Measurements from ENCODE around the gene FIBP. TPM values are rescaled to one million over a fixed set of nuclear protein-coding genes. Genes with fewer than 3 reads are reported as not detected.

Gene FIBP
- total and polyA plus RNA-seq, 2 of the 8 experiments (the other 6 are each of a cell fraction or from before 2014, with no cell fraction given): 74.3 to 173 TPM

DNA sequence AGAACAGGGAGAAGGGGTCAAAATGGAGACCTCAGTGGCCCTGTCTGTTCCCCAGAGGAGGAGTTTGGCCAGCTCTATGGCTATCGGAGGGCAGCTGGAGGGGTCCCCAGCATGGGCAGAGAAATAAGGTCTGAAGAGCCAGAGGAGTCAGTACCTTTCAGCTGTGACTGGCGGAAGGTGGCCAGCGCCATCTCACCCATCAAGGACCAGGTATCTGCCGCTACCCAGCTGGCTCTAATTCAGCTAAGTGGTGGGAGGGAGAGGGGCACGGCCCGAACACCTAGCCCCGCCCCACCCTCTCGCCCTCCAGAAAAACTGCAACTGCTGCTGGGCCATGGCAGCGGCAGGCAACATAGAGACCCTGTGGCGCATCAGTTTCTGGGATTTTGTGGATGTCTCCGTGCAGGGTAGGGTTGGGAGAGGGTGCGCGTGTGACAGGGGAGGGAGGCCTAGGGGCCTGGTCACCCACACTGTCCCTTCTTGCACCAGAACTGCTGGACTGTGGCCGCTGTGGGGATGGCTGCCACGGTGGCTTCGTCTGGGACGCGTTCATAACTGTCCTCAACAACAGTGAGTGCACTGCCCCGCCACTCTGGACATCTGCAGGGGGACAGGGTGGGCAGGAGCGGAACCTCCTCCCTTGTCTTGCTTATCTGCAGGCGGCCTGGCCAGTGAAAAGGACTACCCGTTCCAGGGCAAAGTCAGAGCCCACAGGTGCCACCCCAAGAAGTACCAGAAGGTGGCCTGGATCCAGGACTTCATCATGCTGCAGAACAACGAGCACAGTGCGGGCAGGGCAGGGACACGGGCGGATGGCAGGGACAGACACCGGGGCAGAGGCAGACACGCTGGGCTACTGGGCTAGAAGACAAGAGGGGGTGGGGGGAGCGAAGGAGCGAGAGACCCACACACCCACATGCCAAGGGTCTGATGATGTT lies 5.9 kb downstream of the FIBP start:
- WGBS, 2 experiments (ENCODE audit: extremely low coverage in 1 of 2, insufficient coverage in 1 of 2, insufficient read length in 1 of 2, insufficient replicate concordance in 2 of 2, low coverage in 1 of 2, low lambda C conversion rate in 2 of 2, missing lambda C conversion rate in 1 of 2): 90% methylated on average over 28 of the region's 30 CpGs; no CpG with 5 or more reads in 1 of the 2 experiments
- no peaks in the 10 kb centered on the region for H3K9me3 ChIP-seq (ENCODE audit: insufficient read depth in 2 of 2, low read depth in 1 of 2, low read length in 1 of 2)
- no peak overlapping the region for H2AK5ac ChIP-seq (ENCODE audit: low read depth, low read length)
- H3K27ac ChIP-seq (ENCODE audit: low read depth, low read length): no peak overlapping the region
- no peak overlapping the region for H2BK15ac ChIP-seq (ENCODE audit: low read length)
- peaks cover 5 to 6% of the 10 kb centered on the region in 2 experiments for H4K20me1 ChIP-seq (replicated peaks in 1 of 2; ENCODE audit: control insufficient read depth in 1 of 2, insufficient read depth in 2 of 2, low read length in 2 of 2)
- H3K14ac ChIP-seq (ENCODE audit: insufficient read length): no peak overlapping the region
- DNase-seq (ENCODE audit: low read depth in 1 of 2, low spot score in 2 of 2) (no peak), FAIRE-seq (no peak)
- H3K79me1 ChIP-seq (ENCODE audit: low read depth, low read length): no peaks in the 10 kb centered on the region
- H3K4me1 ChIP-seq (replicated peaks in 1 of 4; ENCODE audit: control insufficient read depth in 3 of 4, insufficient read depth in 4 of 4, low read length in 3 of 4): peaks cover 0 to 3% (median 2%) of the 10 kb centered on the region in 4 experiments; a peak in 4 of 7 replicates
- no peak overlapping the region for H4K91ac ChIP-seq (replicated peaks; ENCODE audit: insufficient read length, low read length)
- H2BK120ac ChIP-seq (replicated peaks; ENCODE audit: low read depth, low read length): no peak overlapping the region
- CTCF ChIA-PET (ENCODE audit: partially characterized antibody): interaction anchor here (0.7 to 19.6 kb wide), 14 partner anchors 10 to 171 kb away, joined by 3 to 283 read pairs (median 30); partner anchors contain the start of genes CCDC85B, CFL1, EFEMP2 and FOSL1
- H3K56ac ChIP-seq (replicated peaks; ENCODE audit: insufficient read length, low read depth, low read length): no peak overlapping the region
- H3K36me3 ChIP-seq (ENCODE audit: control insufficient read depth in 2 of 4, insufficient read depth in 4 of 4, low read length in 3 of 4): peaks cover 8 to 22% (median 18%) of the 10 kb centered on the region in 4 experiments; a peak in 7 of 8 replicates
- no peak overlapping the region for H3K9ac ChIP-seq (replicated peaks in 1 of 4; ENCODE audit: extremely low read depth in 1 of 4, low read depth in 3 of 4, low read length in 3 of 4)
- H2BK20ac ChIP-seq (ENCODE audit: low read length): no peak overlapping the region
- H3K23me2 ChIP-seq (ENCODE audit: low read depth, low read length): peaks cover under 1% of the 10 kb centered on the region; the same call in 1 of the 2 replicates
- no peak overlapping the region for H4K5ac ChIP-seq (ENCODE audit: insufficient read length, low read depth, low read length)
- no peak overlapping the region for H3K18ac ChIP-seq (ENCODE audit: extremely low read depth, low read length)
- H3K4ac ChIP-seq (replicated peaks; ENCODE audit: insufficient read length, low read depth, low read length): no peak overlapping the region
- no peak overlapping the region for H3K23ac ChIP-seq (ENCODE audit: insufficient read length)
- peaks cover 0 to 1% of the 10 kb centered on the region in 2 experiments; a peak in 1 of 4 replicates for H3K79me2 ChIP-seq (ENCODE audit: control insufficient read depth in 1 of 2, insufficient read depth in 2 of 2, low read length in 2 of 2)
- no peak overlapping the region for H3K4me3 ChIP-seq (ENCODE audit: extremely low read depth in 1 of 4, insufficient read depth in 2 of 4, low read depth in 3 of 4, low read length in 4 of 4)
- POLR2A ChIA-PET (ENCODE audit: partially characterized antibody): interaction anchor here (1.1 to 39.7 kb wide), 5 partner anchors 8 to 163 kb away, joined by 3 to 1071 read pairs (median 6); partner anchors contain the start of genes BANF1, CCDC85B, CFL1 and EFEMP2
- no peak overlapping the region for H3K4me2 ChIP-seq (ENCODE audit: insufficient read depth in 1 of 2, low read depth in 2 of 2, low read length in 2 of 2)
- H2BK12ac ChIP-seq (ENCODE audit: low read depth, low read length): no peak overlapping the region
- H4K8ac ChIP-seq (ENCODE audit: extremely low read depth, insufficient read depth, low read length): no peak overlapping the region
- H2AFZ ChIP-seq (ENCODE audit: low read length): no peak overlapping the region
- H2BK5ac ChIP-seq (ENCODE audit: low read depth, low read length): no peak overlapping the region
- H3K27me3 ChIP-seq (replicated peaks in 1 of 4; ENCODE audit: control insufficient read depth in 3 of 4, extremely low read depth in 1 of 4, insufficient read depth in 3 of 4, low read length in 3 of 4): no peaks in the 10 kb centered on the region
- TF ChIP-seq HDAC2 (IDR thresholded peaks at IDR 0.05; ENCODE audit: borderline replicate concordance in 1 of 2, low read depth in 2 of 2, low read length in 2 of 2) (no peak), SIX5 (IDR thresholded peaks at IDR 0.05; ENCODE audit: low read depth, low read length) (no peak), RFX5 (IDR thresholded peaks at IDR 0.05; ENCODE audit: borderline replicate concordance, low read depth, low read length) (no peak), KDM4A (IDR thresholded peaks at IDR 0.05; ENCODE audit: low read depth, low read length, severe bottlenecking) (no peak), PHF8 (conservative IDR thresholded peaks at IDR 0.05; ENCODE audit: low read depth, low read length) (no peak), SIRT6 (IDR thresholded peaks at IDR 0.05; ENCODE audit: low read length) (no peak), MAFK (IDR thresholded peaks at IDR 0.05; ENCODE audit: low read depth, low read length) (no peak), CHD1 (IDR thresholded peaks at IDR 0.05; ENCODE audit: low read depth, low read length) (no peak)
- TF ChIP-seq, protein P1, sequence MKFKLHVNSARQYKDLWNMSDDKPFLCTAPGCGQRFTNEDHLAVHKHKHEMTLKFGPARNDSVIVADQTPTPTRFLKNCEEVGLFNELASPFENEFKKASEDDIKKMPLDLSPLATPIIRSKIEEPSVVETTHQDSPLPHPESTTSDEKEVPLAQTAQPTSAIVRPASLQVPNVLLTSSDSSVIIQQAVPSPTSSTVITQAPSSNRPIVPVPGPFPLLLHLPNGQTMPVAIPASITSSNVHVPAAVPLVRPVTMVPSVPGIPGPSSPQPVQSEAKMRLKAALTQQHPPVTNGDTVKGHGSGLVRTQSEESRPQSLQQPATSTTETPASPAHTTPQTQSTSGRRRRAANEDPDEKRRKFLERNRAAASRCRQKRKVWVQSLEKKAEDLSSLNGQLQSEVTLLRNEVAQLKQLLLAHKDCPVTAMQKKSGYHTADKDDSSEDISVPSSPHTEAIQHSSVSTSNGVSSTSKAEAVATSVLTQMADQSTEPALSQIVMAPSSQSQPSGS (IDR thresholded peaks at IDR 0.05; ENCODE audit: low read length): no peak
